Spleen (tissue), 7 donors: ENCODE data around the gene CFAP20DC.

Experiments used
- CTCF ChIP-seq, 11 experiments: fragments of 200-600 bp in 7 of 11; fragments of 450-650 bp in 4 of 11; sonication (generic) in 4 of 11; IDR thresholded peaks in 8 of 11; conservative IDR thresholded peaks in 3 of 11; 1 replicate in 7 of 11; 2 replicates in 4 of 11; pipeline versions ENCODE4 v1.4.0 to v1.8.0; 2016 to 2021; ENCODE audit warnings: antibody characterized with exemption in 11 of 11, inconsistent platforms in 4 of 11, mild to moderate bottlenecking in 1 of 11
- POLR2A ChIP-seq, 3 donors: fragments of 450-650 bp; IDR thresholded peaks; one replicate each; pipeline ENCODE4 v1.5.1; 2017; ENCODE audit warnings: antibody characterized with exemption in 3 of 3, mild to moderate bottlenecking in 1 of 3
- POLR2AphosphoS5 ChIP-seq, 3 donors: sonication (generic); formaldehyde crosslinking; IDR thresholded peaks; one replicate each; pipeline ENCODE4 v1.5.1; 2017; ENCODE audit warnings: antibody characterized with exemption in 3 of 3
- donor health status: DM: no; HTN: no; CAD: no; lungs with moderate emphysema.
- donor health status: DM: no; HTN: no; CAD: no.
- donor health status: DM: no; HTN: no; CAD: no.

GRCh38 chr3:59064276-59064675, 14.5 kb upstream of the CFAP20DC start:
- TF ChIP-seq CTCF (IDR thresholded peaks at IDR 0.05 in 8 of 11, conservative IDR thresholded peaks at IDR 0.05 in 3 of 11) (no peak), POLR2A (IDR thresholded peaks at IDR 0.05) (no peak), POLR2AphosphoS5 (IDR thresholded peaks at IDR 0.05) (no peak)
